HUES48 (cell line): ENCODE measurements around the gene PTPN13.

Experiments
- H3K27ac ChIP-seq: one replicate; pipeline ENCODE4 v1.7.0; 2013; ENCODE audit warnings: low read depth, low read length, inconsistent platforms
- H3K27me3 ChIP-seq: 2 replicates; pipeline ENCODE4 v1.6.1; 2013; ENCODE audit warnings: mild to moderate bottlenecking, low read length; ENCODE audit not compliant: control insufficient read depth, insufficient read depth
- H3K36me3 ChIP-seq: 2 replicates; pipeline ENCODE4 v1.6.1; 2013; ENCODE audit warnings: low read length; ENCODE audit not compliant: control insufficient read depth, insufficient read depth
- H3K4me1 ChIP-seq: 2 replicates; pipeline ENCODE4 v1.6.1; 2013; ENCODE audit warnings: mild to moderate bottlenecking, low read length; ENCODE audit not compliant: control insufficient read depth, insufficient read depth
- H3K4me3 ChIP-seq: 2 replicates; pipeline ENCODE4 v1.5.1; 2013; ENCODE audit warnings: mild to moderate bottlenecking, low read depth, low read length
- H3K9ac ChIP-seq: 2 replicates; pipeline ENCODE4 v1.6.1; 2013; ENCODE audit warnings: mild to moderate bottlenecking, low read depth, low read length, moderate library complexity
- H3K9me3 ChIP-seq: 2 replicates; pipeline ENCODE4 v1.6.1; 2013; ENCODE audit warnings: low read length; ENCODE audit not compliant: control insufficient read depth, insufficient read depth

The PTPN13 gene

DNA sequence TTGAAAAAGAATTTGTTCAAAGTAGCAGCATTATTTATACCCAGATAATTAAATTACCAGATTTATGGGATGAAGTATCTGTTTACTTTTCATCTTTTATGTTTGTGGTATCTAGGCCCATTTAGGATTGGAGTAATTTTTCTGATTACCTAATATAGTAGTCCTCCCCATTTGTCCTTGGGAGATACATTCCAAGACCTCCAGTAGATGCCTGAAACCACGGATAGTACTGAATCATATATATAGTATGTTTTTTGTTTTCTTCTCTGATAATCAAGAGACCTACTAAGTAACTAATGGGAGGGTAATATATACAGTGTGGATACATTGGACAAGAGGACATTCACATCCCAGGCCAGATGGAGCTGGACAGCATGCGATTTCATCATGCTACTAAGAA, 30.7 kb upstream of the PTPN13 start:
- Histone ChIP-seq H3K4me3 (no peak overlapping the region), H3K27me3 (no peaks in the 10 kb centered on the region), H3K9ac (no peak overlapping the region), H3K4me1 (no peaks in the 10 kb centered on the region), H3K36me3 (no peaks in the 10 kb centered on the region), H3K9me3 (no peaks in the 10 kb centered on the region), H3K27ac (no peak overlapping the region)

DNA sequence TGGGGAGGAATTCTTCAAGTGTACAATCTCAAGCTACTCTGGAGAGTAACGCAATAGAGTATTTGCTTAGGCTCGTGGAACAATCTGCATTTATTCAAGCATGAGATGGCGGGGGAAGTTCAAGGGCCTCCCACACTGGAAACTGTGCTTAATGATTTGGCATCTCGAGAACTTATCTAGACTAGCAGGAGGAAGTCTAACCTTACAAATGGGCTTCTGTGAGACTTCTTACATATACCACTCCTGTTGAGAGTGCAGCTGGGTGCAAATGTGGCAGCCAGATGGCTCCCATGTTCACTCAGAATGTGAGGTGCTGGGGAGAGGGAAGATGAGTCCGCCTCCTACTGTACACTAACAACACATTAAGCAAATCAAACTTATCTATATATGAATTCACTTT, 29.3 kb upstream of the PTPN13 start:
- Histone ChIP-seq H3K4me3 (no peak overlapping the region), H3K9me3 (no peaks in the 10 kb centered on the region), H3K36me3 (no peaks in the 10 kb centered on the region), H3K9ac (no peak overlapping the region), H3K27me3 (no peaks in the 10 kb centered on the region), H3K27ac (no peak overlapping the region), H3K4me1 (no peaks in the 10 kb centered on the region)

DNA sequence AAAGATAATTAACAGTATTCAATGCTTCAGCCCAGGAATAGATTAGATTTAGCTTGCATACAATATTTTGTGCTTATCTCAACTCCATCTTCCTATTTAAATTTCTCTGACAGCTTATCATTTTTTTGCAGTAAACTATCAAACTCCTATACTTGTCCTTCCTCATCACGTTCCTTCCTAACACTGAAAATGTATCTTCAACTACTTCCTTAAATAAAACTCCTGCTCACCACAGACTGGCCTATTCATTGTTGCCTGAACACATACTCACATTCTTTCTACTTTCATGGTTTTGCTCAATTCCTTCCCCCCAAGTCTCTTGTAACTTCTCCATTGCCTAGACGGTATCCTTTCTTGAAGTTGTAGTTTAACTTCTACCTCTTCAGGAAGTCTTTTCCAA, 28.5 kb upstream of the PTPN13 start:
- H3K27me3 ChIP-seq: no peaks in the 10 kb centered on the region
- no peak overlapping the region for H3K27ac ChIP-seq
- peaks cover 3% of the 10 kb centered on the region; the same call in 1 of the 2 replicates for H3K4me1 ChIP-seq
- H3K36me3 ChIP-seq: no peaks in the 10 kb centered on the region
- no peaks in the 10 kb centered on the region for H3K9me3 ChIP-seq
- H3K4me3 ChIP-seq: no peak overlapping the region
- H3K9ac ChIP-seq: no peak overlapping the region

DNA sequence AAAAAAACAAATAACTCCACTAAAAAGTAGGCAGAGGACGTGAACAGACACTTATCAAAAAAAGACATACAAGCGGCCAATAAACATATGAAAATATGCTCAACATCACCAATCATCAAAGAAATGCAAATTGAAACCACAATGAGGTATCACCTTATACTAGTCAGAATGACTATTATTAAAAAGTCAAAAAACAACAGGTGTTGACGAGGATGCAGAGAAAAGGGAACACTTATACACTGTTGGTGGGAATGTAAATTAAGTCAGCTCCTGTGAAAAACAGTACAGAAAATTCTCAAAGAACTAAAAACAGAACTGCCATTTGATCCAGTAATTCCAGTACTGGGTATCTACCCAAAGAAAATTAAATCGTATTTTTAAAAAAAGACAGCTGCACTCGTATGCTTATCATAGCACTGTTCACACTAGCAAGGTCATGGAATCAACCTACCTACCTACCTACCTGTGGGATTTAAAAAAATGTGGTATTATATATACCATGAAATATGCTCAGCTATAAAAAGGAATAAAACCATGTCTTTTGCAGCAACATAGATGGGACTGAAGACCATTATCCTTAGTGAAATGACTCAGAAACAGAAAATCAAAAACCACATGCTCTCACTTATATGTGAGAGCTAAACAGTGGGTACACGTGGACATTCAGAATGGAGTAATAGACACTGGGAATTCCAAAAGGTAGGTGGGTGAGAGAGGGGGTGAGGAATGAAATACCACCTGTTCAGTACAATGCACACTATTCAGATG, 24.8 kb upstream of the PTPN13 start:
- peaks cover 12% of the 10 kb centered on the region for H3K4me1 ChIP-seq
- H3K9ac ChIP-seq: no peak overlapping the region
- H3K27me3 ChIP-seq: no peaks in the 10 kb centered on the region
- no peak overlapping the region for H3K27ac ChIP-seq
- H3K36me3 ChIP-seq: no peaks in the 10 kb centered on the region
- H3K4me3 ChIP-seq: no peak overlapping the region
- H3K9me3 ChIP-seq: no peaks in the 10 kb centered on the region

DNA sequence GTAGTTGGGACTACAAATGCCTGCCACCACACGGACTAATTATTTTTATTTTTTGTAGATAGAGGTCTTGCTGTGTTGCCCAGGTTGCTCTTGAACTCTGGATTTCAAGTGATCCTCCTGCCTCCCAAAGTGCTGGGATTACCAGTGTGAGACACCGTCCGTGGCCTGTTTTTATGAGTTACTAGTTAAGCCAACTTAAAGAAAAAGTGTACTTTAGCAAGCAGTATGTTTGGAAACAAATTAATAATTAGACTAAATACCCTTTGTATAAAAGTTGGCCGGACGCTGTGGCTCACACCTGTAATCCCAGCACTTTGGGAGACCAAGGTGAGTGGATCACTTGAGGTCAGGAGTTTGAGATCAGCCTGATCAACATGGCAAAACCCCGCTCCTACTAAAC, 14.2 kb upstream of the PTPN13 start:
- no peak overlapping the region for H3K4me3 ChIP-seq
- H3K4me1 ChIP-seq: no peaks in the 10 kb centered on the region
- H3K9me3 ChIP-seq: no peaks in the 10 kb centered on the region
- no peak overlapping the region for H3K27ac ChIP-seq
- H3K9ac ChIP-seq: no peak overlapping the region
- H3K36me3 ChIP-seq: no peaks in the 10 kb centered on the region
- H3K27me3 ChIP-seq: no peaks in the 10 kb centered on the region

DNA sequence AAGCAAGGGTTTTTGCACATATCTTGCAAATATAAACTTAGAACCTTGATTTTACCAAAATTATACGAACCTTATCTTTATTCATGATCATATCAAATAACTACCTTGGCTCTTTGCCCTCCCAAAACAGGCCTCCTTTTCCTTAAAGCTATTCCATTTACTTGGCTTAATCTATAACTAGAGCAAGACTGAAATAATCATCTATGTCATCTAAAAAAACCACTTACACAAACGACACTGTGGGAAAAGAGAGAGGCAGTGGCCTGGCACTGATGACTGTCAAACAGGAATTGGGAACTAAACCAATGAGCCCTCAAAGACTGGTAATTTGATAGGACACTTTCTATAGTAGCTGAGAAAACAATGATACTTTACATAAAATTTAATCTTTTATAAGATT, 11.7 kb upstream of the PTPN13 start:
- H3K27me3 ChIP-seq: no peaks in the 10 kb centered on the region
- no peak overlapping the region for H3K9ac ChIP-seq
- no peaks in the 10 kb centered on the region for H3K9me3 ChIP-seq
- H3K36me3 ChIP-seq: no peaks in the 10 kb centered on the region
- no peak overlapping the region for H3K4me3 ChIP-seq
- no peak overlapping the region for H3K27ac ChIP-seq
- peaks cover 18% of the 10 kb centered on the region for H3K4me1 ChIP-seq

DNA sequence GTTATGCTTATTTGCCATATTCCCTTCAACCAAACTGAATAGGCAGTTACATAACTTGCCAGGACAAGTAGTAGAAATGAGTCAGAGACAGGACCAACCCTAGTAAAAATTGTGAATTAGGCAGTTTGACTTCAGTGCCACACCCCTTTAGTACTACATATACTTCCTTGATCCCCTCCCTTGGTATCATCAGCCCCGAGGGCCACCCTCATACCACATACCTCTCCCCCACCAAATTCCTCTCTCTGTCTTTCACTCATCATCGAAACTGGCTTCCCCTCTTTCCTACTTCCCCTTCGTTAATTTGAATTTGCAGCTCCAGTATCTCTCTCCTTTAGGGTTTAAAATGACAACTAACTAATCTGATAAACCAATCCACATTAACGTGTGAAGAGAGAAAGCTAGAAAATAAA, 7.9 kb upstream of the PTPN13 start:
- no peak overlapping the region for H3K9ac ChIP-seq
- H3K4me1 ChIP-seq: peaks cover 20% of the 10 kb centered on the region
- H3K4me3 ChIP-seq: no peak overlapping the region
- no peaks in the 10 kb centered on the region for H3K27me3 ChIP-seq
- no peaks in the 10 kb centered on the region for H3K36me3 ChIP-seq
- H3K27ac ChIP-seq: peak overlapping the region; percentile 7
- H3K9me3 ChIP-seq: no peaks in the 10 kb centered on the region

DNA sequence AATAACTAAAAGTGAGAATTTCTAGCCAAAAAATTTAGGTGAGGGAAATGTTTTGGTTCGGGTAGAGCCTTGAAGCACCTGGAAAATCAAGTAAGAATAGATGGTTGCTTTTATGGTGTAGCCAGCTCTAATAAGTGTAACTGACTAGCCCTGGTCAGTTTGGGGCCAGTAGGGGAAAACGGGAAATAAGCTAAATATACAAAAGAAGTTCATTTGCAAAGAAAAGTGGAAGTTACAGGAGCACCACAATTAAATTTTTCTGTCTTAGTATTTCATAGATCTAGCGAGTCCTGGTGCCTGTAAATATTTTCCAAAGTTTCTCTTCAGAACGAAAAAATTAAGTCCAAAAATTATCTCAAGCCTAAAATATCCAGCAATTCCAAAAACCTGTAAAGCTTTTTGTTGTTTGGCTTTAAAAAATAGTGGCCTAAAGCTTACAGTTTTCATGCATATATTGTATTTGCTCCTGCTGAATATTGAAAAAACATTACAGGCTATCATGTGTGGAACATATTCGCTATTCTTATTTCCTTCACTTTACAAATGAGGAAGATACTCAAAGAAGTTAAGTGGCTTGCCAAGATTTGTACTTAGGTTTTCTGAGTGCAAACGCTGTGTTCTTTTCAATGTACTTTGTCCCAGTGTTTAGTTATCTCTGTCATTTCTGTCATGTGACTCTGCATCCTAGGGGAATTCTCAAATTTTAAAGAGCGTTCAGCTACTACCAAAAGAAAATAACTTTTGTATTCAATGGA, 7.3 kb upstream of the PTPN13 start:
- H3K9ac ChIP-seq: no peak overlapping the region
- H3K36me3 ChIP-seq: no peaks in the 10 kb centered on the region
- H3K4me1 ChIP-seq: peaks cover 20% of the 10 kb centered on the region
- H3K4me3 ChIP-seq: no peak overlapping the region
- H3K27ac ChIP-seq: peak overlapping the region; percentile 7
- no peaks in the 10 kb centered on the region for H3K9me3 ChIP-seq
- no peaks in the 10 kb centered on the region for H3K27me3 ChIP-seq

DNA sequence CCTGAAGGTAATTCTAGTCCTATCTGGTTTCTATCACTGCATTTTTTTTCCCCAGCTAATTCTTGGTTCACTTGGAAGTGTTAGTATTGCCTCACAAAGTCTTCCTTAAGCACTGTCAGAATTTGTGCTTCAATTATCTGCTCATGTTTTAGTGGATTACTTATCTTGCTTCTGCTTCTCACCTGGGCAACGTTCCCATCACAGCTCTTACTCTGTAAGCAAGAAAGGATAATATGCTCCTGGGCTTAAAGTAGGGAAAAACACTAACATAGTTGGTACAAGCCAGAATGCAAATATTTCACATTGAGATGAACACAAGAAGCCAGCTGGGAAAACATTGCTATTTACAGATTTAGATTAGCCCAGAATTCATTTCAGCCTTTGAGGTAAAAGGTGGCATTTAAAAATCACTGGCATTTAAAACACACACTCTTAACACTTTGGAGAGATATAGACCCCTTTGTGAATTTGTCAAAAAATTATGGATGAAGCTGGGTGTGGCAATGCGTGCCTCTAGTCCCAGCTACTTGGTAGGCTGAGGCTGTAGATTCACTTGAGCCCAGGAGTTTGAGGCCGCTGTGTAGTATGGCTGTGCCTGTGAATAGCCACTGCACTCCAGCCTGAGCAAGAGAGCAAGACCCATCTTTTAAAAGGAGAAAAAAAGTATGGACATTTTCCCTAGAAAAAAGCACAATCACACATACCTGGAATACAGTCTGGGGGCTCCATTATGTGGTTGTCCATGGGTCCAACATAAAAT, 6.6 kb upstream of the PTPN13 start:
- no peak overlapping the region for H3K4me3 ChIP-seq
- H3K9ac ChIP-seq: no peak overlapping the region
- peaks cover 28% of the 10 kb centered on the region for H3K4me1 ChIP-seq
- H3K9me3 ChIP-seq: no peaks in the 10 kb centered on the region
- H3K27ac ChIP-seq: no peak overlapping the region
- no peaks in the 10 kb centered on the region for H3K27me3 ChIP-seq
- no peaks in the 10 kb centered on the region for H3K36me3 ChIP-seq

DNA sequence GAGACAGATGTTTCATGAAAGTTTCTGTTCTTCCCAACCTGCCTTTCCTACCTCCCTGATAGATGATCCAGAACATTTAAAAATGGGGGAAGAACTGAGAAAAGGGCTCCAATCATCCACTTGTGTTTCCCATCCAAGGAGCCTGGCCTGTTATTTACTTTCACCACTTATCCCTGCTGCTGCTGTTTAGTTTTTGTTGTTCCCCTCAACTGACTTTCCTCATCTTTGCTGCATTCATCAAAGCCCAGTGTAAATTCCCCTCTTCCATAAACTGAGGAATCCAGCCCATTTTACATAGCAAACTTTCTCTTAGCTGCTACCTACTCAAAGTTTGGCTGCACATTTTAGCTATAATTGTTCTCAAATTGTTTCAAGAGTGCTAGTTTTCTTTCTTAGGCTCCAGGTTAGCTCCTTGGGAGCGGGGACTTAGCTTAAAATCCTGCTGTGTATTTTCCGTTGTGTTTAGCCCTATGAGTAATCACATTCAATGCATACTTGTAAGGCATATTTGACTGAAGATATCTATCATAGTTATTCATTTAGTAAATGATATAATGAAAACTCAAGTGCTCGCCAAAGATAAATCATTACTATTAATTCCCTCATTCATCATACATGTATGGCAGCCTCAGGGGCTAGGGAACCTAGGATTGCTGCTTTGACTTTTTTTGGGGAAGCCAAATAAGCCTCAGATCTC, 1.4 kb upstream of the PTPN13 start:
- Histone ChIP-seq H3K4me1 (peaks cover 35% of the 10 kb centered on the region), H3K9ac (0 out of 2 replicates have a peak overlapping the region, but pooled peaks have one; percentile 75), H3K4me3 (peak overlapping the region; percentile 91), H3K9me3 (no peaks in the 10 kb centered on the region), H3K27me3 (no peaks in the 10 kb centered on the region), H3K27ac (peak overlapping the region; percentile 91), H3K36me3 (no peaks in the 10 kb centered on the region)
